ENCODE data around the gene PRSS57. TPM values are rescaled to one million over a fixed set of nuclear protein-coding genes. Genes with fewer than 3 reads are reported as not detected.
A peak's percentile ranks its signal among the peaks of the same experiment; 100 is the strongest.
"Not testable (repeated sequence)": the region's sequence is repeated elsewhere in the genome, so short reads cannot be mapped to it uniquely, and the experiment has no call there.

The PRSS57 gene
- total and polyA plus RNA-seq, 5 experiments from 2014 or later: 1.2 TPM; not detected in 4

GRCh38 chr19:704447-704741, 9.1 kb upstream of the PRSS57 start:
- H3K27me3 Mint-ChIP-seq: peaks cover 4 to 37% (median 17%) of the 10 kb centered on the region in 5 donors
- POLR2A ChIA-PET: no interaction called here
- ATAC-seq (no peak), DNase-seq (no peak)
- H3K9me3 Mint-ChIP-seq: peaks cover 0 to 7% (median 0%) of the 10 kb centered on the region in 9 donors
- H3K4me1 Mint-ChIP-seq: peaks cover 4 to 23% (median 15%) of the 10 kb centered on the region in 4 donors
- peaks cover 0 to 2% (median 0%) of the 10 kb centered on the region in 3 donors for H3K36me3 Mint-ChIP-seq
- peak overlapping the region in 1 of 10 donors; percentile 83 for H3K27ac Mint-ChIP-seq
- H3K4me3 Mint-ChIP-seq: peak overlapping the region in 3 of 10 donors; percentile 19 to 54 (median 36)

DNA sequence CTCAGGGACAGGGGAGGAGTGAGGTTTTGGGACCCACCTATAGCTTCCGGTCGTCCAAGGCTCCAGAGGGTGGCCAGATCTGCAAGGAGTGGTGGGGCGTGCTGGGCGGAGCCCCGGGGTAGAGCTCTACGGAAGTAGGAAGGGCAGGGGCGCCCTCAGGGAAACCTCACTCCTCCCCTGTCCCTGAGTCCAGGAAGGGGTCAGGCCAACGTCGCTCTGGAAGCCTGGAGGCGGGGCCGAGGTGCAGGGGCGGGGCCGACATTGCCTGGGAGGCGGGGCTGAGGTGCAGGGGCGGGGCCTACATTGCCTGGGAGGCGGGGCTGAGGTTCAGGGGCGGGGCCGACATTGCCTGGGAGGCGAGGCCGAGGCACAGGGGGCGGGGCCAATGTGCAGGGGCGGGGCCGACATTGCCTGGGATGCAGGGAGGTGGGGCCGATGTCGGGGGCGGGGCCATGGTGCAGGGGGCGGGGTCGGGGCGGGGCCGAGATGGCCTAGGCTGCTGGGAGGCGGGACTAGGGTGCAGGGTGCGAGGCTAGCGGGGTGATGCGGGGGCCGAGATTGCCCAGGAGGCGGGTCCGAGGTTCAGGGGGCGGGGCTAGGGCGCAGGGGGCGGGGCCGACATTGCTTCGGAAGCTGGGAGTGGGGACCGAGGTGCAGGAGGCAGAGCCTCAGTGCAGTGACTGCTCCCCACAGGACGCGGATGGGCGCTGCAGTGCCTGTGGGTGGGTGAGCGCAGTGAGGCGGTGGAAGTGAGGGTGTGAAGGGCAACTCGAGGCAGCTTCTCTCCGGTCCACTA, 8.6 kb upstream of the PRSS57 start:
- DNase-seq: peak; percentile 44 to 79 (median 64)
- peak; percentile 69 to 78 for ATAC-seq
- Mint-ChIP-seq H3K27ac (peak overlapping the region in 2 of 10 donors; percentile 19 to 33), H3K4me1 (peaks cover 4 to 23% (median 15%) of the 10 kb centered on the region in 4 donors), H3K27me3 (peaks cover 4 to 42% (median 17%) of the 10 kb centered on the region in 5 donors), H3K9me3 (peaks cover 0 to 7% (median 0%) of the 10 kb centered on the region in 9 donors), H3K36me3 (peaks cover 0 to 2% (median 0%) of the 10 kb centered on the region in 3 donors), H3K4me3 (peak overlapping the region in 7 of 10 donors; percentile 14 to 54 (median 50))
- POLR2A ChIA-PET: interaction anchor here (0.8 to 1.1 kb wide), 2 partner anchors 23 to 41 kb away, joined by 4 read pairs; partner anchors contain the start of gene RNF126

DNA sequence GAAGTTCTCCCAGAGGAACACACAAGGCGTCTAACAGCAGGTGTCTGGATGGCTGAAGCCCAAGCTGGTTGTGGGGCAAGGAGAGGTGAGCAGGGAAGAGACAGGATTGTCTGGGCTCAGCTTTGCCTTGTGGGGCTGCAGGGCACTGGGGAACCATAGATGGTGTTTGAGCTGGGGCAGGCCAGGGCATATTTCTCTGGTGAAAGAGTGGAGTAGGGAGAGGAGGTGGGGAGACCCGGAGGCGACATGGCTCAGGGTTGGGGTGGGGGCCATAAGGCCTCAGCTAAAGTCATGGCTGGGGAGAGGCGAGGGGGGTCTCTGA, 8.0 kb upstream of the PRSS57 start:
- peak overlapping the region in 2 of 10 donors; percentile 19 to 84 for H3K27ac Mint-ChIP-seq
- H3K27me3 Mint-ChIP-seq: peaks cover 4 to 46% (median 17%) of the 10 kb centered on the region in 5 donors
- DNase-seq: no peak
- POLR2A ChIA-PET: interaction anchor here (0.8 to 1.1 kb wide), 2 partner anchors 22 to 40 kb away, joined by 4 read pairs; partner anchors contain the start of gene RNF126
- peak; percentile 3 to 20 for ATAC-seq
- H3K36me3 Mint-ChIP-seq: peaks cover 0 to 2% (median 0%) of the 10 kb centered on the region in 3 donors
- H3K9me3 Mint-ChIP-seq: peaks cover 0 to 7% (median 0%) of the 10 kb centered on the region in 9 donors
- peak overlapping the region in 7 of 10 donors; percentile 40 to 65 (median 50) for H3K4me3 Mint-ChIP-seq
- peaks cover 4 to 23% (median 15%) of the 10 kb centered on the region in 4 donors for H3K4me1 Mint-ChIP-seq

- H3K36me3 Mint-ChIP-seq, DNase-seq, H3K9me3 Mint-ChIP-seq, ATAC-seq: not testable (repeated sequence)
- peak overlapping the region in 1 of 10 donors; percentile 4 for H3K27ac Mint-ChIP-seq
- peaks cover 3 to 47% (median 13%) of the 10 kb centered on the region in 5 donors for H3K27me3 Mint-ChIP-seq
- peak overlapping the region in 7 of 10 donors; percentile 3 to 54 (median 45) for H3K4me3 Mint-ChIP-seq
- POLR2A ChIA-PET: interaction anchor here (0.8 to 1.1 kb wide), 2 partner anchors 22 to 40 kb away, joined by 4 read pairs; partner anchors contain the start of gene RNF126
- H3K4me1 Mint-ChIP-seq: peaks cover 4 to 19% (median 15%) of the 10 kb centered on the region in 4 donors
Measured at GRCh38 chr19:702847-703246, 7.6 kb upstream of the PRSS57 start.

- H3K36me3 Mint-ChIP-seq, H3K27ac Mint-ChIP-seq, H3K4me3 Mint-ChIP-seq, H3K9me3 Mint-ChIP-seq: not testable (repeated sequence)
- ATAC-seq (peak in 1 of 2 donors; percentile 29), DNase-seq (peak in 2 of 10 donors; percentile 25 to 29)
- POLR2A ChIA-PET: interaction anchor here (0.6 to 1.0 kb wide), 2 partner anchors 21 to 575 kb away, joined by 3 read pairs; partner anchors contain the start of gene FAM174C
- peaks cover 4 to 24% (median 17%) of the 10 kb centered on the region in 4 donors for H3K4me1 Mint-ChIP-seq
- peaks cover 3 to 51% (median 10%) of the 10 kb centered on the region in 5 donors for H3K27me3 Mint-ChIP-seq
Measured at GRCh38 chr19:699885-700284, 4.6 kb upstream of the PRSS57 start.

DNA sequence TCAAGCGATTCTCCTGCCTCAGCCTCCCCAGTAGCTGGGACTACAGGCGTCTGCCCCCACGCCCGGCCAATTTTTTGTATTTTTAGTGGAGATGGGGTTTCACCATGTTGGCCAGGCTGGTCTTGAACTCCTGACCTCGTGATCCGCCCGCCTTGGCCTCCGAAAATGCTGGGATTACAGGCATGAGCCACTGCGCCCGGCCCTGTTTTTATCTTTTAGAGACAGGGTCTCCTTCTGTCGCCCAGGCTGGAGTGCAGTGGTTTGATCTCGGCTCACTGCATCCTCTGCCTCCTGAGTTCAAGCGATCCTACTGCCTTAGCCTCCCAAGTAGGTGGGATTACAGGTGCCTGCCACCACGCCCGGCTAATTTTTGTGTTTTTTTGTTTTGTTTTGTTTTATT, 3.3 kb upstream of the PRSS57 start:
- peaks cover 5 to 21% (median 12%) of the 10 kb centered on the region in 4 donors for H3K4me1 Mint-ChIP-seq
- not testable (repeated sequence) for DNase-seq, H3K4me3 Mint-ChIP-seq, H3K9me3 Mint-ChIP-seq, H3K27ac Mint-ChIP-seq, ATAC-seq, H3K36me3 Mint-ChIP-seq
- POLR2A ChIA-PET: interaction anchor here (1.0 kb wide), 1 partner anchor 19 kb away, joined by 3 read pairs; no protein-coding TSS in a partner anchor
- H3K27me3 Mint-ChIP-seq: peaks cover 3 to 53% (median 10%) of the 10 kb centered on the region in 5 donors

DNA sequence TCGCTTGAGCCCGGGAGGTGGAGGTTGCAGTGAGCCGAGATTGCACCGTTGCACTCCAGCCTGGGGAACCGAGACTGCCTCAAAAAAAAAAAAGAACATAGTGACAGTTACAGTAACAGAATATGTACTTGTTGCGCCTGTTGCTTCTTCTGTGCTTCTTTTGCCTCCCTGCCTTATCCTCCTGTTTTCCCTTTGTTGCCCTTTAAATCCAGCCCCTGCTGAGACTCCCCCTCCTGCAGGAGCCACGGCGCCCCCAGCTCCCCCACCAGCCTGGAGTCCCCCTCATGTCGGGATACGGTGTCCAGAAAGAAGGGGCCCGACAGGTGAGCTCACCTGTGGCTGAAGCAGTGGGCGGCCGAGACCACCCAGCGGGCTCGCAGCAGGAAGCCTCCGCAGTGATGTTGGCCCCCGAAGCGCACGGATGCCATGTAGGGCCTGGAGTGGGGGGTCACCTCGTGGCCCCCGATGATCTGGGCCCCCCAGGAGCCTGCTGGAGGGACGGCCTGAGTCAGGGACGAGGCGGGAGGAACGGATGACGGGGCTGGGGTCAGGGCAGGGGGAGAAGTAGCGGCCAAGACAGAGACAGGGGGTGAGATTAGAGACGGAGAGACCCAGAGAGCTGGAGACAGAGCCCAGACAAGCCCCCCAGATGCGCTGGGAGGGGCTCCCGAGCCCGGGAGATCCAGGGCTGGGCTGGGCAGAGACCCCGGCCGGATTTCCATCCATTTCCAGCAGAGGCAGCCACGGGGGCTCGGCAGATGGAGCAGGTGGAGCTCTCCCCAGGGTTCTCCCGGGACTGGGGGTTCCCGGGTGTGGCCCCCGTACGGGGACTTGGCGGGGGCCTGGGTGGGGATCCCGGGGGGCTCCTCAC, 536 bp downstream of the PRSS57 start:
- Mint-ChIP-seq H3K4me3 (peak overlapping the region in 3 of 10 donors; percentile 15 to 51 (median 41)), H3K9me3 (no peaks in the 10 kb centered on the region), H3K27ac (no peak overlapping the region), H3K36me3 (no peaks in the 10 kb centered on the region), H3K4me1 (peaks cover 1 to 8% (median 5%) of the 10 kb centered on the region in 4 donors), H3K27me3 (peaks cover 1 to 38% (median 7%) of the 10 kb centered on the region in 5 donors)
- ATAC-seq: peak in 1 of 2 donors; percentile 14
- no peak for DNase-seq
- POLR2A ChIA-PET: interaction anchor here (0.6 to 0.7 kb wide), 2 partner anchors 17 to 31 kb away, joined by 3 to 4 read pairs; no protein-coding TSS in a partner anchor

DNA sequence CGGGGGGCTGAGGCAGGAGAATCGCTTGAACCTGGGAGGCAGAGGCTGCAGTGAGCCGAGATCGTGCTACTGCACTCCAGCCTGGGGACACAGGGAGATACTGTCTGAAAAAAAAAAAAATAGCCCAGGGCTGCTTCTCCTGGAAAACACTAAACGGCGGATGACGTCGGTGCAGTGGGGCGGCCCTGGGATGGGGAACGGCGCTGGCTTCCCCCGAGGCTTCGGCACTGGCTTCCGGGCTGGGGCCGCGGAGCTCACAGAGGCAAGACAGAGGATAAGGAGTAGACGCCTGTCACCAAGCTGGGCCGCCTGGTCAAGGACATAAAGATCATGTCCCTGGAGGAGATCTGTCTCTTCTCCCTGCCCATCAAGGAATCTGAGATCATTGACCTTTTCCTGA, 5.0 kb downstream of the PRSS57 start:
- peaks cover 0 to 4% (median 0%) of the 10 kb centered on the region in 5 donors for H3K27me3 Mint-ChIP-seq
- no peak overlapping the region for H3K27ac Mint-ChIP-seq
- no peaks in the 10 kb centered on the region for H3K9me3 Mint-ChIP-seq
- no peak for ATAC-seq
- no peak for DNase-seq
- POLR2A ChIA-PET: interaction anchor here (0.7 kb wide), 1 partner anchor 12 kb away, joined by 3 read pairs; no protein-coding TSS in a partner anchor
- H3K4me1 Mint-ChIP-seq: peaks cover 0 to 8% (median under 1%) of the 10 kb centered on the region in 4 donors
- H3K4me3 Mint-ChIP-seq: no peak overlapping the region
- H3K36me3 Mint-ChIP-seq: no peaks in the 10 kb centered on the region

- DNase-seq: no peak
- ATAC-seq: no peak
- H3K27me3 Mint-ChIP-seq: no peaks in the 10 kb centered on the region
- H3K36me3 Mint-ChIP-seq: no peaks in the 10 kb centered on the region
- no peaks in the 10 kb centered on the region for H3K9me3 Mint-ChIP-seq
- no peaks in the 10 kb centered on the region for H3K4me1 Mint-ChIP-seq
- POLR2A ChIA-PET: no interaction called here
- H3K4me3 Mint-ChIP-seq: no peak overlapping the region
- peak overlapping the region in 1 of 10 donors; percentile 15 for H3K27ac Mint-ChIP-seq
Measured at GRCh38 chr19:688992-689391, 6.3 kb downstream of the PRSS57 start.

DNA sequence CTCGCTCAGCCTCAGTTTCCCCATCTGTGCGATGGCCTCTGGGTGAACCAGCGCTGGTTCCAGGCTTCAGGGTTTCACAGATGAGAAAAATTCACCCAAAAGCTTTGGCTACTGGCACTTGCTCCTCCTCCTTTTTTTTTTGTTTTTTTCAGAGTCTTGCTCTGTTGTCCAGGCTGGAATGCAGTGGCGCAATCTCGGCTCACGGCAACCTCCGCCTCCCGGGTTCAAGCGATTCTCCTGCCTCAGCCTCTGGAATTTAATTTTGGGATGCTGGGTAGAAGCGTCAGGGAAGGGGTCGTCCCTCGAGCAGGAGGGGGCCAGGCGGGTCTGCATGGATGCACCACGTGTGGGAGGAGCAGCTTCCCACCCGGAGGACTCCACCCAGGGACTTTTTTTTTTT, 7.0 kb downstream of the PRSS57 start:
- no peak for DNase-seq
- Mint-ChIP-seq H3K36me3 (no peaks in the 10 kb centered on the region), H3K27ac (peak overlapping the region in 1 of 10 donors; percentile 62), H3K4me3 (no peak overlapping the region), H3K9me3 (no peaks in the 10 kb centered on the region), H3K4me1 (no peaks in the 10 kb centered on the region), H3K27me3 (no peaks in the 10 kb centered on the region)
- ATAC-seq: no peak
- POLR2A ChIA-PET: interaction anchor here (0.7 kb wide), 1 partner anchor 54 kb away, joined by 3 read pairs; no protein-coding TSS in a partner anchor

- Mint-ChIP-seq H3K9me3 (no peaks in the 10 kb centered on the region), H3K4me3 (no peak overlapping the region), H3K4me1 (no peaks in the 10 kb centered on the region), H3K36me3 (no peaks in the 10 kb centered on the region), H3K27ac (peak overlapping the region in 2 of 10 donors; percentile 62 to 67), H3K27me3 (no peaks in the 10 kb centered on the region)
- POLR2A ChIA-PET: no interaction called here
- ATAC-seq (no peak), DNase-seq (no peak)
Measured at GRCh38 chr19:687569-688166, 7.6 kb downstream of the PRSS57 start.

Data from naive thymus-derived CD8-positive, alpha-beta T cell (primary cell).